ENCODE data around the gene MTMR10.

- no peak for TF ChIP-seq CTCF (IDR thresholded peaks at IDR 0.05)
- no peak for TF ChIP-seq POLR2A (IDR thresholded peaks at IDR 0.05)
Measured at GRCh38 chr15:30962659-30963058, 28.8 kb downstream of the MTMR10 start.
